IMR-90 (cell line): ENCODE data around the gene ADGRG6. TPM values are rescaled to one million over a fixed set of nuclear protein-coding genes. Genes with fewer than 3 reads are reported as not detected.
A peak's percentile ranks its signal among the peaks of the same experiment; 100 is the strongest.

Experiments used
- ATAC-seq: fragments of 200-7000 bp; cut with Tn5 transposase; 2 replicates; pipeline ENCODE4 v1.9.1; 2020; ENCODE audit warnings: low read depth, mild to moderate bottlenecking, moderate library complexity
- BruUV-seq: library from RNA; stranded (reverse); fragments of 400-500 nt; replicated peaks from 2 replicates; lab custom pipeline; 2021; lab: Mats Ljungman, UMichigan
- CTCF ChIA-PET: fragments of 300-600 bp; formaldehyde crosslinking; extraction: SDS; loops from one replicate; lab custom pipeline; 2021; ENCODE audit warnings: antibody characterized with exemption; lab: Yijun Ruan, JAX
- POLR2A ChIA-PET: fragments of 300-600 bp; sonication (Branson Sonifier 250); formaldehyde crosslinking; loops from one replicate; lab custom pipeline; 2022; ENCODE audit warnings: antibody characterized with exemption; ENCODE audit not compliant: unreplicated experiment; lab: Charles Lee
- DNase-seq: peaks from one replicate; pipeline ENCODE4 v3.0.0; 2013
- H2AFZ ChIP-seq: replicated peaks from 2 replicates; pipeline ENCODE3; 2013; ENCODE audit warnings: low read length, mild to moderate bottlenecking; ENCODE audit not compliant: poor library complexity
- H2AK5ac ChIP-seq: 2 replicates; pipeline ENCODE4 v1.6.1; 2013; ENCODE audit warnings: low read depth, low read length, inconsistent platforms
- H2AK9ac ChIP-seq: replicated peaks from 2 replicates; pipeline ENCODE3; 2013; ENCODE audit warnings: mild to moderate bottlenecking, low read depth, low read length, moderate library complexity; ENCODE audit not compliant: poor library complexity
- H2BK120ac ChIP-seq: 2 replicates; pipeline ENCODE4 v1.6.1; 2013; ENCODE audit warnings: low read depth, low read length, inconsistent platforms
- H2BK15ac ChIP-seq: 3 replicates; pipeline ENCODE4 v1.6.1; 2013; ENCODE audit warnings: low read depth, low read length, inconsistent platforms
- H2BK20ac ChIP-seq: 2 replicates; pipeline ENCODE4 v1.6.1; 2013; ENCODE audit warnings: low read depth, mild to moderate bottlenecking, inconsistent platforms, low read length, moderate library complexity
- H2BK5ac ChIP-seq: 2 replicates; pipeline ENCODE4 v1.6.1; 2013; ENCODE audit warnings: mild to moderate bottlenecking, low read depth, low read length, inconsistent platforms; ENCODE audit not compliant: poor library complexity, severe bottlenecking
- H3K14ac ChIP-seq: replicated peaks from 2 replicates; pipeline ENCODE4 v1.6.1; 2013; ENCODE audit warnings: low read depth, low read length, inconsistent platforms
- H3K18ac ChIP-seq: 2 replicates; pipeline ENCODE4 v1.6.1; 2013; ENCODE audit warnings: low read depth, low read length, control low read depth
- H3K23ac ChIP-seq: 2 replicates; pipeline ENCODE4 v1.6.1; 2013; ENCODE audit warnings: low read depth, low read length, inconsistent platforms
- H3K27ac ChIP-seq: 2 replicates; pipeline ENCODE4 v1.5.1; 2013; ENCODE audit warnings: mild to moderate bottlenecking, control low read depth, low read length; ENCODE audit not compliant: insufficient read depth
- H3K27me3 ChIP-seq: 2 replicates; pipeline ENCODE4 v1.6.1; 2013; ENCODE audit warnings: low read length; ENCODE audit not compliant: control insufficient read depth, insufficient read depth
- H3K36me3 ChIP-seq: 2 replicates; pipeline ENCODE4 v1.6.1; 2013; ENCODE audit warnings: low read length, mixed read lengths; ENCODE audit not compliant: control insufficient read depth, insufficient read depth
- H3K4ac ChIP-seq: 2 replicates; pipeline ENCODE4 v1.6.1; 2013; ENCODE audit warnings: low read depth, low read length, inconsistent platforms
- H3K4me1 ChIP-seq: 2 replicates; pipeline ENCODE4 v1.6.1; 2013; ENCODE audit warnings: low read length, mixed read lengths; ENCODE audit not compliant: control insufficient read depth, insufficient read depth
- H3K4me2 ChIP-seq: 2 replicates; pipeline ENCODE4 v1.6.1; 2013; ENCODE audit warnings: low read depth, mild to moderate bottlenecking, control low read depth, low read length, moderate library complexity
- H3K4me3 ChIP-seq: 2 replicates; pipeline ENCODE4 v1.5.1; 2013; ENCODE audit warnings: low read depth, mild to moderate bottlenecking, control low read depth, low read length, moderate library complexity; ENCODE audit not compliant: insufficient read depth
- H3K56ac ChIP-seq: 2 replicates; pipeline ENCODE4 v1.6.1; 2013; ENCODE audit warnings: low read length, inconsistent platforms; ENCODE audit not compliant: insufficient read depth; ENCODE audit errors: extremely low read depth
- H3K79me1 ChIP-seq, 2 experiments: 2 replicates each; pipeline ENCODE4 v1.6.1; 2013; ENCODE audit warnings: low read length in 2 of 2, inconsistent platforms in 1 of 2, low read depth in 1 of 2
- H3K9ac ChIP-seq: 2 replicates; pipeline ENCODE4 v1.6.1; 2013; ENCODE audit warnings: low read depth, low read length, control low read depth
- H3K9me1 ChIP-seq: 2 replicates; pipeline ENCODE4 v1.6.1; 2013; ENCODE audit warnings: low read length, inconsistent platforms; ENCODE audit not compliant: insufficient read depth
- H3K9me3 ChIP-seq: 2 replicates; pipeline ENCODE4 v1.6.1; 2013; ENCODE audit warnings: low read length; ENCODE audit not compliant: control insufficient read depth, insufficient read depth
- H4K20me1 ChIP-seq: 2 replicates; pipeline ENCODE4 v1.6.1; 2013; ENCODE audit warnings: low read length, inconsistent platforms; ENCODE audit not compliant: insufficient read depth
- H4K5ac ChIP-seq: 2 replicates; pipeline ENCODE4 v1.6.1; 2013; ENCODE audit warnings: mild to moderate bottlenecking, low read depth, low read length, control low read depth
- H4K8ac ChIP-seq, 2 experiments: 2 replicates each; pipeline ENCODE4 v1.6.1; 2013; ENCODE audit warnings: low read depth in 2 of 2, low read length in 2 of 2, control low read depth in 1 of 2, inconsistent platforms in 1 of 2
- H4K91ac ChIP-seq: 2 replicates; pipeline ENCODE4 v1.6.1; 2013; ENCODE audit warnings: low read depth, low read length, inconsistent platforms; ENCODE audit not compliant: insufficient read depth
- BHLHE40 ChIP-seq: fragments of 150-350 bp; IDR thresholded peaks from 2 replicates; pipeline ENCODE4 v1.6.1; 2016; ENCODE audit warnings: mild to moderate bottlenecking, low read depth, low read length
- FOS ChIP-seq: fragments of 150-350 bp; IDR thresholded peaks from 2 replicates; pipeline ENCODE4 v1.6.1; 2016; ENCODE audit warnings: low read depth, low read length
- WGBS, 2 experiments: methylation state at CpG; one replicate each; pipeline versions ENCODE4 v1.1.5 to v1.1.7; 2013; ENCODE audit warnings: missing lambda C conversion rate in 2 of 2; ENCODE audit not compliant: insufficient read length in 1 of 2; ENCODE audit errors: extremely low coverage in 2 of 2; 5-methylcytosine and 5-hydroxymethylcytosine counted together
- dilution Hi-C: fragments of 300-500 bp; cut with HindIII; formaldehyde crosslinking; loops from one replicate; pipeline ENCODE4 v1.14.3; 2018; ENCODE audit warnings: low sequenced_read_pairs; ENCODE audit not compliant: unreplicated experiment
- in situ Hi-C: fragments of 300-500 bp; cut with MboI; formaldehyde crosslinking; loops from 3 replicates; pipeline ENCODE4 v1.14.3; 2019; ENCODE audit warnings: low sequenced_read_pairs, inconsistent platforms, mixed read lengths
- intact Hi-C: fragments of 100-400 bp; cut with micrococcal nuclease; formaldehyde crosslinking; loops from 2 replicates; pipeline ENCODE4 v1.10.0; 2022
- polyA plus RNA-seq, 3 experiments: library from polyadenylated mRNA; depleted of rRNA; stranded (reverse); fragments of >200 nt; gene quantifications; 2 replicates each; pipeline ENCODE4 v1.2.3, GENCODE V29; 2012; ENCODE audit warnings: low replicate concordance in 1 of 3
- total RNA-seq: library from RNA; depleted of rRNA; stranded (reverse); fragments of >200 nt; gene quantifications from 2 replicates; pipeline ENCODE4 v1.2.3, GENCODE V29; 2012

The ADGRG6 gene
- total and polyA plus RNA-seq, 2 of the 4 experiments (the other 2 are of a cell fraction) = 10.0 to 20.3 TPM

DNA sequence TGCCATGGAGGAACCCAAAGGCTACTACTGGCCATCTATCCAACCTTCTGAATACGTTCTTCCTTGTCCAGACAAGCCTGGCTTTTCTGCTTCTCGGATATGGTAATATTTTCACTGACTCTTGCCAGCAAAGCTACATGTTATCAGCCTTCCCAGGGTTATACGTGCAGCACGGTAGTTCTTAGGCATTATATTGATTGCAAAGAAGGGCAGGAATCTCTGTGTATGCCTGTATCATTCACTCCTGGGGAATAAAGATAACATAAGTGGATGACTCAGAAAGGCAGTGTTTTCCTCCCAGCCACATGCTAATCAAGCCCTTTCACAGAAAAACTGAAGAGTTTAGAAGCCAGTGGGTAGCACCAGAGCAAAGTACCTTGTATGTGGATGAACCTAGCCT, 98.7 kb downstream of the ADGRG6 start:
- 0 out of 4 replicates have a peak overlapping the region, but pooled peaks of 1 of the 2 experiments have one; percentile 3 for H4K8ac ChIP-seq
- intact Hi-C loops = no loop called here
- H3K36me3 ChIP-seq = no peaks in the 10 kb centered on the region; the same call in 1 of the 2 replicates
- H3K4me3 ChIP-seq = no peak overlapping the region
- peak overlapping the region; percentile 16; the same call in 1 of the 2 replicates for H2BK20ac ChIP-seq
- no peak overlapping the region for H2AFZ ChIP-seq
- no peak overlapping the region for H2AK9ac ChIP-seq
- H3K27ac ChIP-seq = no peak overlapping the region
- POLR2A ChIA-PET = no interaction called here
- CTCF ChIA-PET = no interaction called here
- peak overlapping the region; percentile 21 for H2BK5ac ChIP-seq
- 0 out of 2 replicates have a peak, but pooled peaks cover 4% of the 10 kb centered on the region for H3K9me1 ChIP-seq
- 0 out of 3 replicates have a peak overlapping the region, but pooled peaks have one; percentile 38 for H2BK15ac ChIP-seq
- H3K4ac ChIP-seq = no peak overlapping the region
- H3K79me1 ChIP-seq = no peaks in the 10 kb centered on the region
- no peak overlapping the region for H3K23ac ChIP-seq
- no peak overlapping the region for H4K5ac ChIP-seq
- BruUV-seq = no TSS peak
- H3K9ac ChIP-seq = no peak overlapping the region
- no CpG with 5 or more reads among the region's 4 CpGs for WGBS, 2 experiments
- peak overlapping the region; percentile 33; the same call in 1 of the 2 replicates for H2BK120ac ChIP-seq
- H3K4me2 ChIP-seq = peak overlapping the region; percentile 29; the same call in 1 of the 2 replicates
- no peaks in the 10 kb centered on the region for H4K20me1 ChIP-seq
- TF ChIP-seq FOS (0 out of 2 replicates have a peak, but pooled peaks have one; percentile 3), BHLHE40 (no peak)
- H4K91ac ChIP-seq = no peak overlapping the region
- peak; percentile 79 for DNase-seq
- H3K9me3 ChIP-seq = no peaks in the 10 kb centered on the region
- peaks cover 3% of the 10 kb centered on the region; the same call in 1 of the 2 replicates for H3K4me1 ChIP-seq
- ATAC-seq = peak; percentile 87
- H3K27me3 ChIP-seq = no peaks in the 10 kb centered on the region
- 0 out of 2 replicates have a peak overlapping the region, but pooled peaks have one; percentile 45 for H3K14ac ChIP-seq
- H2AK5ac ChIP-seq = no peak overlapping the region
- H3K56ac ChIP-seq = no peak overlapping the region
- dilution Hi-C loops = no loop called here
- H3K18ac ChIP-seq = peak overlapping the region; percentile 24; the same call in 1 of the 2 replicates
- in situ Hi-C loops = no loop called here
